NCI-H82 treated with DMSO at 0.1 percent for 48 hours (cell line): ENCODE data around the gene COQ3.

Experiments
- DNase-seq: peaks from one replicate; lab custom pipeline; 2025; ENCODE audit not compliant: unreplicated experiment; lab: John Stamatoyannopoulos, UW

Gene COQ3

GRCh38 chr6:99393698-99394531 is at the start of gene COQ3:
Gene COQ3 (minus strand): TSS chr6:99394195. CDS start chr6:99394179, 16 bp downstream.
- DNase-seq: peak; percentile 44

GRCh38 chr6:99434702-99435530 is 40.9 kb upstream of the COQ3 start:
- DNase-seq: no peak

GRCh38 chr6:99432877-99433276 is 38.9 kb upstream of the COQ3 start:
- DNase-seq: no peak

- no peak for DNase-seq
Measured at GRCh38 chr6:99431901-99432300, 37.9 kb upstream of the COQ3 start.

- no peak for DNase-seq
Measured at GRCh38 chr6:99427988-99428387, 34.0 kb upstream of the COQ3 start.

- no peak for DNase-seq
Measured at GRCh38 chr6:99426451-99426757, 32.4 kb upstream of the COQ3 start.

GRCh38 chr6:99425647-99426450 is 31.9 kb upstream of the COQ3 start:
- DNase-seq: peak; percentile 85

- peak; percentile 92 for DNase-seq
Measured at GRCh38 chr6:99424761-99425646, 31.0 kb upstream of the COQ3 start, which contains the start of gene PNISR. Gene PNISR (minus strand): TSS chr6:99425308. CDS start chr6:99414659, 10,649 bp downstream.

- no peak for DNase-seq
Measured at GRCh38 chr6:99424022-99424421, 30.0 kb upstream of the COQ3 start.

- DNase-seq: no peak
Measured at GRCh38 chr6:99422912-99423311, 28.9 kb upstream of the COQ3 start.

- no peak for DNase-seq
Measured at GRCh38 chr6:99416892-99417767, 23.1 kb upstream of the COQ3 start.

GRCh38 chr6:99416226-99416625 is 22.2 kb upstream of the COQ3 start:
- no peak for DNase-seq

GRCh38 chr6:99415446-99415845 is 21.5 kb upstream of the COQ3 start:
- DNase-seq: no peak

GRCh38 chr6:99412065-99412464 is 18.1 kb upstream of the COQ3 start:
- no peak for DNase-seq

- DNase-seq: no peak
Measured at GRCh38 chr6:99409672-99410071, 15.7 kb upstream of the COQ3 start.

- DNase-seq: no peak
Measured at GRCh38 chr6:99407076-99407475, 13.1 kb upstream of the COQ3 start.

- DNase-seq: no peak
Measured at GRCh38 chr6:99402448-99402847, 8.5 kb upstream of the COQ3 start.

- DNase-seq: no peak
Measured at GRCh38 chr6:99397287-99397686, 3.3 kb upstream of the COQ3 start.

- no peak for DNase-seq
Measured at GRCh38 chr6:99393366-99393697, 663 bp downstream of the COQ3 start.

GRCh38 chr6:99390896-99391295 is 3.1 kb downstream of the COQ3 start:
- no peak for DNase-seq
